Transverse colon (tissue), 4 donors: ENCODE data around the gene MTERF1. TPM values are rescaled to one million over a fixed set of nuclear protein-coding genes. Genes with fewer than 3 reads are reported as not detected.

Experiments used
- DNase-seq: peaks from one replicate; pipeline ENCODE4 v3.0.0-alpha.2; 2019
- H3K27ac ChIP-seq, 4 donors: fragments of 200-600 bp; sonication (generic); 2 replicates each; pipeline ENCODE4 v1.5.1; 2016 to 2018; ENCODE audit warnings: inconsistent platforms in 4 of 4
- H3K27me3 ChIP-seq: fragments of 200-600 bp; sonication (generic); 2 replicates; pipeline ENCODE4 v1.5.1; 2017; ENCODE audit warnings: inconsistent platforms
- H3K36me3 ChIP-seq, 4 donors: fragments of 200-600 bp; sonication (generic); 2 replicates each; pipeline ENCODE4 v1.5.1; 2017 to 2019; ENCODE audit warnings: inconsistent platforms in 4 of 4
- H3K4me1 ChIP-seq, 4 donors: fragments of 200-600 bp; sonication (generic); 2 replicates each; pipeline ENCODE4 v1.5.1; 2017 to 2020; ENCODE audit warnings: inconsistent platforms in 4 of 4
- H3K4me3 ChIP-seq, 4 donors: fragments of 200-600 bp; sonication (generic); 1 replicate in 1 of 4; 2 replicates in 3 of 4; pipeline versions ENCODE4 v1.5.1 to v1.6.1; 2017 to 2019; ENCODE audit warnings: inconsistent platforms in 4 of 4
- H3K9me3 ChIP-seq, 2 donors: fragments of 200-600 bp; sonication (generic); 2 replicates each; pipeline ENCODE4 v1.5.1; 2017 to 2019; ENCODE audit warnings: inconsistent platforms in 2 of 2
- EP300 ChIP-seq: sonication (generic); formaldehyde crosslinking; IDR thresholded peaks from one replicate; pipeline ENCODE4 v1.6.1; 2017; ENCODE audit warnings: antibody characterized with exemption, low read depth
- POLR2A ChIP-seq: fragments of 450-650 bp; IDR thresholded peaks from one replicate; pipeline ENCODE4 v1.6.1; 2016; ENCODE audit warnings: antibody characterized with exemption, mild to moderate bottlenecking, moderate library complexity
- POLR2AphosphoS5 ChIP-seq, 3 donors: sonication (generic); formaldehyde crosslinking; IDR thresholded peaks; one replicate each; pipeline ENCODE4 v1.6.1; 2016; ENCODE audit warnings: antibody characterized with exemption in 3 of 3
- WGBS, 2 donors: methylation state at CpG; one replicate each; pipeline ENCODE4 v1.1.5; 2018; ENCODE audit warnings: low coverage in 1 of 2; 5-methylcytosine and 5-hydroxymethylcytosine counted together
- in situ Hi-C, 4 donors: fragments of 200-750 bp; cut with MboI; loops; one replicate each; pipeline versions ENCODE4 v1.15.0 to v1.15.1; 2017; ENCODE audit warnings: low sequenced_read_pairs in 3 of 4, low pct_ligation_motif_present in 1 of 4, low pct_unique_long_range_greater_than_20kb in 1 of 4
- intact Hi-C: fragments of 100-400 bp; cut with DNase I; formaldehyde crosslinking; loops from one replicate; pipeline ENCODE4 v1.15.1; 2023; ENCODE audit warnings: low total_unique reads
- total RNA-seq, 4 donors: library from RNA; depleted of rRNA; stranded (reverse); fragments of >200 nt; gene quantifications; one replicate each; pipeline ENCODE4 v1.1.0, GENCODE V29; 2016
- TF ChIP-seq, protein P1 (sequence below), 5 experiments: fragments of 200-600 bp in 3 of 5; fragments of 450-650 bp in 2 of 5; sonication (generic) in 3 of 5; IDR thresholded peaks; 1 replicate in 2 of 5; 2 replicates in 3 of 5; pipeline ENCODE4 v1.5.1; 2016 to 2017; ENCODE audit warnings: antibody characterized with exemption in 5 of 5, inconsistent platforms in 3 of 5, mild to moderate bottlenecking in 2 of 5, moderate library complexity in 1 of 5

Gene MTERF1
- total RNA-seq, 4 donors from 2014 or later: 0.80 to 24.3 (median 11.3) TPM

DNA sequence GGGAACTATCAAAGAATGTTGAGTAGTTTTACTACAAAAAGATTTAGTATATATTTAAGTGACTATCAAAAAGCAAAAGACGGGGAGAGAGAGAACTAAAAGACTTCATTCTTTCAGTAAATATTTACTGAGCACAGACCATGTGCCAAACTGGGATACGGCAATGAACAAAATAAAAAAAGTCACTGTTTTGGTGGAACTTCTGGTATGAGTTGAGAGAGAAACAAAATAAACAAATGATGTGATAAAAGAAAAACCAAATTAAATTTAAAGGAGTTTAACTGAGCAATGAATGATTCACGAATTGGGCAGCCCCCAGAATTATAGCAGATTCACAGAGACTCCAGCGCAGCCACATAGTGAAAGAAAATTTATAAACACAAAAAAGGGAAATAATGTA is 42.4 kb upstream of the MTERF1 start:
- H3K4me1 ChIP-seq: no peaks in the 10 kb centered on the region
- H3K27ac ChIP-seq: no peak overlapping the region
- no peaks in the 10 kb centered on the region for H3K36me3 ChIP-seq
- intact Hi-C loops (no loop called here), in situ Hi-C loops (no loop called here)
- no peaks in the 10 kb centered on the region for H3K9me3 ChIP-seq
- H3K4me3 ChIP-seq: no peak overlapping the region
- 48 to 60% methylated on average over 4 of the region's 4 CpGs for WGBS, 2 donors
- H3K27me3 ChIP-seq: no peaks in the 10 kb centered on the region
- no peak for TF ChIP-seq EP300
- no peak for TF ChIP-seq POLR2AphosphoS5 (IDR thresholded peaks at IDR 0.05)
- TF ChIP-seq, protein P1, sequence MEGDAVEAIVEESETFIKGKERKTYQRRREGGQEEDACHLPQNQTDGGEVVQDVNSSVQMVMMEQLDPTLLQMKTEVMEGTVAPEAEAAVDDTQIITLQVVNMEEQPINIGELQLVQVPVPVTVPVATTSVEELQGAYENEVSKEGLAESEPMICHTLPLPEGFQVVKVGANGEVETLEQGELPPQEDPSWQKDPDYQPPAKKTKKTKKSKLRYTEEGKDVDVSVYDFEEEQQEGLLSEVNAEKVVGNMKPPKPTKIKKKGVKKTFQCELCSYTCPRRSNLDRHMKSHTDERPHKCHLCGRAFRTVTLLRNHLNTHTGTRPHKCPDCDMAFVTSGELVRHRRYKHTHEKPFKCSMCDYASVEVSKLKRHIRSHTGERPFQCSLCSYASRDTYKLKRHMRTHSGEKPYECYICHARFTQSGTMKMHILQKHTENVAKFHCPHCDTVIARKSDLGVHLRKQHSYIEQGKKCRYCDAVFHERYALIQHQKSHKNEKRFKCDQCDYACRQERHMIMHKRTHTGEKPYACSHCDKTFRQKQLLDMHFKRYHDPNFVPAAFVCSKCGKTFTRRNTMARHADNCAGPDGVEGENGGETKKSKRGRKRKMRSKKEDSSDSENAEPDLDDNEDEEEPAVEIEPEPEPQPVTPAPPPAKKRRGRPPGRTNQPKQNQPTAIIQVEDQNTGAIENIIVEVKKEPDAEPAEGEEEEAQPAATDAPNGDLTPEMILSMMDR (IDR thresholded peaks at IDR 0.05): no peak
- no peak for TF ChIP-seq POLR2A
- no peak for DNase-seq

DNA sequence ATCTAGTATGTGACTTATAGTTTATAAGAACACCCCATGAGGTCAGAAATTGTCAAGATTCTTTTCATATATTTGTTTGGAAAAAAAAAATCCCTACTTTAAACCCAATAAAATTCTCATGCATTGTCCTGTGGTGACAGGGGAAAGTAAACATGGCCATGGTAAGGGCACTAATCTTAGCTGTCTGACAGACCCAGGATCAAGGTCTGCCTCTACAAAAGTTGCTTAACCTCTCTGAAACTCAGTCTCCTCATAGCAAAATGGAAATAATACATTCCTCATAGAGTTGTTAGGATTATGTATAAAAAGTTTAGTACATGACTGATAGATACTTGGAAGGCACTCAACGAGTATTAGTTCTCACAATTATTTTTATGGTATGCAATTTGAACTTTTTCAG is 37.9 kb upstream of the MTERF1 start:
- WGBS, 2 donors: 45 to 67% methylated on average over 1 of the region's 1 CpG
- no peak for DNase-seq
- intact Hi-C loops (no loop called here), in situ Hi-C loops (no loop called here)
- no peak overlapping the region for H3K4me3 ChIP-seq
- TF ChIP-seq EP300 (no peak), POLR2A (no peak), POLR2AphosphoS5 (IDR thresholded peaks at IDR 0.05) (no peak)
- TF ChIP-seq, protein P1 (IDR thresholded peaks at IDR 0.05): no peak
- H3K9me3 ChIP-seq: no peaks in the 10 kb centered on the region
- H3K36me3 ChIP-seq: no peaks in the 10 kb centered on the region
- no peak overlapping the region for H3K27ac ChIP-seq
- H3K4me1 ChIP-seq: no peaks in the 10 kb centered on the region
- no peaks in the 10 kb centered on the region for H3K27me3 ChIP-seq

DNA sequence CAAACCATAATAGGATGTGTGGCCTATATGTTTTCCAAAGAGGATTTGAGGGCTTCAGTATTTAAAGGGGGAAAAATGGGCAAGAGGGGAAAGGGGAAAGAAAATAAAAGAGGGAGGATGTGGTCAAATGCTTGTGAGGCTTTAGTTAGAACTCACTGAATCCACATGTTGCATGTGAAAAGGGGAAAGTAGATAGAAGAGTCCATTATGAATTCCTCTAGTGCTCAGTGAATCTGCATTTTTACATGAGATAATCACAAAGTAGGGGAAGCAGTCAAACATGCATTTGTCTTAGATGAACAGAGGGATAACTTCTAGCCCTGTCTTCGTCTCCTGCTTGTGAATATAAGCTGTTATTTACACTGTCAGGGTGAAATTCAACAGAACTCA is 35.5 kb upstream of the MTERF1 start:
- Histone ChIP-seq H3K4me1 (peaks cover 0 to 6% (median 0%) of the 10 kb centered on the region in 4 donors), H3K4me3 (no peak overlapping the region), H3K27ac (no peak overlapping the region), H3K9me3 (no peaks in the 10 kb centered on the region), H3K27me3 (no peaks in the 10 kb centered on the region), H3K36me3 (no peaks in the 10 kb centered on the region)
- in situ Hi-C loops: no loop called here
- intact Hi-C loops: no loop called here
- DNase-seq: no peak
- WGBS, 2 donors: 73 to 78% methylated on average over 1 of the region's 1 CpG
- no peak for TF ChIP-seq EP300
- TF ChIP-seq, protein P1 (IDR thresholded peaks at IDR 0.05): no peak
- no peak for TF ChIP-seq POLR2AphosphoS5 (IDR thresholded peaks at IDR 0.05)
- TF ChIP-seq POLR2A: no peak

DNA sequence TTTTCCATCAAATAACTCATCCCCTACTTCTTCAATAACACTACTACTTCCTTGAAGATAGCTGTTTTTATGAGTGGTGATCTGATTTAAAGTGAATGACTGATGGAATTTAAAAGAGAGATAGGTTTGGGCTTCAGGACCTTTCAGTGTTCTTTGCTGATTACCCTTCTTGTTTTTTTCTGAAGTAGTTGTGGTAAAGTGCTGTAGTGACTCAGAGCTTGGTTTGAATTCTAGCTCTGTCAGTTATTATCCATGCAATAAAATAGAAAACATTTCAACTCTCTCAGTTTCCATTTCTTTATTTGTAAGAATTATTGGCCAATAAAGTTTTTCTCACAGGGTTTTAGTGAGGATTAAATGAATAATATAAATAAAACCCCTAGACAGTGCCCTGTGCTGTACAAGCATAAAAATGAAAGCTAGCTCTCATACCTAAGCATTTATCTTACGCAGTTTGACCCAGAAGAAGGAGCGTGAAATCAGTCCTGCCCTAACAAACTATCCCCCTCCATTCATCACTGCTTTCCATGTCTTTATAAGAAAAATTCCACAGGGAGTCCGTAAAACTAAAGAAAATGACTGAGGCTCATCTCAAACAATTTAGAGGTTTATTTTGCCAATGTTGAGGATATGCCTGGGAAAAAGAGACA is 35.0 kb upstream of the MTERF1 start:
- Histone ChIP-seq H3K4me3 (no peak overlapping the region), H3K27ac (no peak overlapping the region), H3K9me3 (no peaks in the 10 kb centered on the region), H3K27me3 (no peaks in the 10 kb centered on the region), H3K36me3 (no peaks in the 10 kb centered on the region), H3K4me1 (peaks cover 0 to 6% (median 0%) of the 10 kb centered on the region in 4 donors)
- 75 to 82% methylated on average over 3 of the region's 3 CpGs for WGBS, 2 donors
- TF ChIP-seq EP300: no peak
- no peak for TF ChIP-seq POLR2A
- TF ChIP-seq, protein P1 (IDR thresholded peaks at IDR 0.05): no peak
- TF ChIP-seq POLR2AphosphoS5 (IDR thresholded peaks at IDR 0.05): no peak
- intact Hi-C loops (no loop called here), in situ Hi-C loops (no loop called here)
- no peak for DNase-seq
